HuH-7.5 (cell line): ENCODE data around the gene THUMPD1.
"Not testable (repeated sequence)": the region's sequence is repeated elsewhere in the genome, so short reads cannot be mapped to it uniquely, and the experiment has no call there.

ENCODE experiments used
- DNase-seq: peaks from one replicate; pipeline ENCODE4 v3.0.0; 2011; ENCODE audit warnings: low spot score

The THUMPD1 gene, protein sequence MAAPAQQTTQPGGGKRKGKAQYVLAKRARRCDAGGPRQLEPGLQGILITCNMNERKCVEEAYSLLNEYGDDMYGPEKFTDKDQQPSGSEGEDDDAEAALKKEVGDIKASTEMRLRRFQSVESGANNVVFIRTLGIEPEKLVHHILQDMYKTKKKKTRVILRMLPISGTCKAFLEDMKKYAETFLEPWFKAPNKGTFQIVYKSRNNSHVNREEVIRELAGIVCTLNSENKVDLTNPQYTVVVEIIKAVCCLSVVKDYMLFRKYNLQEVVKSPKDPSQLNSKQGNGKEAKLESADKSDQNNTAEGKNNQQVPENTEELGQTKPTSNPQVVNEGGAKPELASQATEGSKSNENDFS

DNA sequence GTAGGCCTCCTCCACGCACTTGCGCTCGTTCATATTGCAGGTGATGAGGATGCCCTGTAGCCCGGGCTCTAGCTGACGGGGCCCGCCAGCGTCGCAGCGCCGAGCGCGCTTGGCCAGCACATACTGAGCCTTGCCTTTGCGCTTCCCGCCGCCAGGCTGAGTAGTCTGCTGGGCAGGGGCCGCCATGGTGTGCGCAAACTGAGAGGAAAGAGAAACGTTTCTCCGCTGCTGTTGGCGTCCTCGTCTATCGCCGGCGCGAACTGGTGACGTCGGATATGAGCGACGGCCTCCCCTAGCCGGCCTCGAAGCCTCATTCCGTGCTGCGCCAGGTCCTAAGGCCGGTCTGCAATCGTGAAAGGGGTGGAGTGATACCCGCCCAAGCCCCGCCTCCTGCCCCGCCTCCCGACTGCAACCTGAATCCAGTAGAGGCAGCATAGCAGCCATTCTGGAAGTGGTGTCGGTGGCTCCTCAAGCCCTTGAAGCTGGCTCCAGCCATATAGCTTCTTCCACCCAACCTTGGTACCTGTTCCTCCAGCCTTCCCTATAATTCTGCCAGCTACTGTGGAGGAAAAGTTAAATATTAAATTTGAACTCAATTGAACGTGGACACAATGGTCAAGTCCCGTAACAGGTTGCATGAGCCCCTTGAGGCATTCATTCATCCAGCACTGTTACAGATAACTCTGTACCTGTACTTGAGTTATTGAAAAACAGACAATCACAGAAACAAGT is at the start of gene THUMPD1:
Gene THUMPD1 (minus strand): TSS at position 265 of the 732 bp plus-strand sequence. CDS start 79 bp downstream, at position 186.
- peak; percentile 77 for DNase-seq

DNA sequence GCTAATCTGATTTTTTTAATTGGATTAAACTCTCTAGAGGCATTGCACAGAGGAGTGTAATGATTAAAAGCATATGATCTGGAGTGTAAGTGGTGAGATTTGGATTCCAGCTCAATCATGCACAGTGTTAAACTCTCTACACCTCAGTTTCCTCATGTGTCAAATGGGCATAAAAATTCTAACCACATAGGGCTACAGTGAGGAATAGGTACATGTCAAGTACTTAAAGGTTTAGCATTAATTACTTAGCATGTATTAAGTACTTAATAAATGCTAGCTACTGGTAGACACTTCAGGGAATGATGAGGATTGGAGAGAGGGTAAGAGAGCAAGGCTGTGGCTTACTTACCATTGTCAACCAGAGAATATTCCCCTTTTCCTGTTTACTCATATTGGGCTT is 47.5 kb upstream of the THUMPD1 start:
- DNase-seq: no peak

- no peak for DNase-seq
These were observed 42.6 kb upstream of the THUMPD1 start for GRCh38 chr16:20784204-20784603.

DNA sequence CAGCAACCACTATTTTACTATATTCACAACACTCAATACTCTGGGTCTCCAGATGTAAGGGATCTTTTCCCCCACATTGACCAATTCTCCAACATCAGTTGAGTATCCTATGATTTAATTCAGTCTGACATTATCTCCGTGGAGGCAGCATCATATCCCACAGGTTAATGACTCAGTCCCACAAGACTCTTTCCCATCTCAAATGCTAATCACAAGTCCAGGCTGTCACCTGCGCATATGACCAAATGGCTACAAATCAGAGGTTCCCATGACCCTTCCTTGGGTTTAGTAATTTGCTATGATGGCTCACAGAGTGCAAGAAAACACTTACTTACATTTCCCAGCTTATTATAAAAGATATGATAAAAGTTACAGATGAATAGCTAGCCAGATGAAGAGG is 40.9 kb upstream of the THUMPD1 start:
- DNase-seq: no peak

GRCh38 chr16:20781697-20782096 is 40.1 kb upstream of the THUMPD1 start:
- DNase-seq: no peak

DNA sequence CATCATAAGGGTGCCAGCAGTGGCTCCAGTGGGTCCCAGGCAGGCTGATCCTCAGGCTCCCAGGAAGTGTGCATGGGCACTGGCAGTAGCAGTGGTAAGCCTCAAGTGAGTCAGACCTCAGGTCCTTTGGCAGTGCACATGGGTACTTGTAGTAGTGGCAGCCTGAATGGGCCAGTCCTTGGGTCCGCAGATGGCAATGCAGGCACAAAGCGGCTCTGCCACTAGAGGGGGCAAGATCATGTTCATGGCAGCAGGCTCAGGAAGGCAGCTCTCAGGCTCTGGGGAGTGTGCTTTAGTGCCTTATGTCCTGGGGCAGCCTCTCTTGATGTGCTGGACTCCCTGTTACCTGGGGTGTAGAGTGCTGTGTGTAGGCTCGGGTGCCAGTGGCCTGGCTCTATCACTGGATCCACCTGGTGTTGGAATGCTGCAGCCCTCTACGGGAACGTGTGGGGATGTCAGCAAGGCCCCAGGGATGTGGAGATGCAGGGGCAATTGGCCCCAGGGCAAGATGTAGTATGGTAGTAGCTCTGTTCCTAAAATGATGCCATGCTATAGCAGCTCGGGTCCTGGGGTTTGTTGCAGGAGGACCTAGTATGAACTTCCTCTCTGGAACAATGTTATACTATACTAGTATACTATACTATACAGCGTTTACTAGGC is 33.2 kb upstream of the THUMPD1 start:
- DNase-seq: peak; percentile 33

DNA sequence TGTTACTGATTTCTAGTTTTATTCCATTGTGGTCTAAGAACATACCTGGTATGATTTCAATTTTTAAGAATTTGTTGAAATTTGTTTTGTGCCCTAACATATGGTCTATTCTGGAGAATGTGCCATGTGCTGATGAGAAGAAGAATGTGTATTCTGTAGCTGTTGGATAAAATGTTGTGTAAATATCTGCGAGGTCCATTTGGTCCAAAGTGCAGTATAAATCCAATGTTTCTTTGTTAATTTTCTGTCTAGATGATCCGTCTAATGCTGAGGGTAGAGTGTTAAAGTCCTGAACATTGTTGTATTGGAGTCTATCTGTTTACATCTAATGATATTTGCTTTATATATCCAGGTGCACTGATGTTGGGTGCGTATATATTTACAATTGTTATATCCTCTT is 32.1 kb upstream of the THUMPD1 start:
- no peak for DNase-seq

DNA sequence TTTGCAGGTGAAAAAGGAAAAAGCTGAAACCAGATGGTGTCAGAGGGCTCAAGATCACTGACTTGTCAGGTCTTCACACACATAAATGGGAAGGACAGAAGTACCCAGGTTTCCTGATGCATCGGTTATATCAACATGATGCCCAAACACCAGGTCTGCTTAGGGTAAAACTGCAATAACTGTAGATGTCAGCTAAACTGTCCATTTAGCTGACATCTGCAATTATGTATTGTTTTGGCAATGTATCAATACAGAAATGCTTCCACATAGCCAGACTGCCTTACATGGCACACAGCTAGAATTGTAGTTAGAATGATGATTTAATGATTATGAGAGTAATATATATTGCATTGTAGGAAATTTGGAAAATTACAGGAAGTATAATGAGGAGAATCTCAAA is 27.2 kb upstream of the THUMPD1 start:
- no peak for DNase-seq

GRCh38 chr16:20768121-20768520 is 26.5 kb upstream of the THUMPD1 start:
- no peak for DNase-seq

DNA sequence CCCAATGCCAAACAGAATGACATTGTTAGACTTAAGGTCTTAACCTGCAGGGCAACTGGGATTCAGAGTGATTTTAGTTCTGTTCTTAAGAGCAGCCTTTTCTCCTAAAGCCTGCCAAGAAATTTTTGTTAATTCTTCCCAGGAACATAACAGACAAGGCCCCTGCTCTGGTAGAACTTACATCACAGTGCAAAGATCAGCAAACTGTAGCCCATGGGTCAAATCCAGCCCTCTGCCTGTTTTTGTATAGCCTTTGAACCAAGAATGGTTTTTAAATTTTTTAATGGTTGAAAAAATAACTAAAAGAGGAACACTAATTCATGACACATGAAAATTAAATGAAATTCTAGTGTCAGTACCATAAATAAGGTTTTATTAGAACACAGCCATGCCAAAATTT is 26.0 kb upstream of the THUMPD1 start:
- DNase-seq: no peak

DNA sequence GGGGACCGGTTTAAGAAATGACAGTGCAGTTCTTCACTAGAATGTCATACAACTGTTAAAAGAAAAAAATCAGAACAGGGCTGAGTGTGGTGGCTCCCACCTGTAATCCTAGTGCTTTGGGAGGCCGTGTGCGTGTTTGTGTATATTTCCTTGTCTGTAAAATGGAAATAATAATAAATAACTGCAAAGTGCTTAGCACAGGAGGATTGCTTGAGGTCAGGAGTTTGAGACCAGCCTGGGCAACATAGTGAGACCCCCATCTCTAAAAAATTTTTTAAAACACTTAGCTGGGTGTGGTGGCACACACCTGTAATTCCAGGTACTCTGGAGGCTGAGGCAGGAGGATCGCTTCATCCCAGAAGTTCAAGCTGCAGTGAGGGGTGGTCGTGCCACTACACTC is 24.7 kb upstream of the THUMPD1 start:
- no peak for DNase-seq

DNA sequence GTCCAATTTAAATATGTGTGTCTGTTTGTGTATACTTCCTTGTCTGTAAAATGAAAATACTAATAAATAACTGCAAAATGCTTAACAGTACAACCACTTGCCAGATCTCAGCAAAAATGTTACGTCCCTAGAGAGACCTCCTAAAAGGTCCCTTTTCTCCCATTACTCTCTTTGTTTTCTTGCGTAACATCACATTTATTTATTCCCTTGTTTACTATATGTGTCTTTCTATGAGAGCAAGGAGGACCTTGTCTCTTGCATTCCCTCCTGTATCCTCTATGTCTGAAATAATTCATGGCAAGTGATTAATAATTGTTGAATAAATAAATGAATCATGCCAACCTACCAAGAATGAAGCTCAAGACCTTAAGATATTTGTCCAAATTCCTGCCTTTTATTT is 24.1 kb upstream of the THUMPD1 start:
- DNase-seq: no peak

GRCh38 chr16:20764448-20764847 is 22.8 kb upstream of the THUMPD1 start:
- not testable (repeated sequence) for DNase-seq

DNA sequence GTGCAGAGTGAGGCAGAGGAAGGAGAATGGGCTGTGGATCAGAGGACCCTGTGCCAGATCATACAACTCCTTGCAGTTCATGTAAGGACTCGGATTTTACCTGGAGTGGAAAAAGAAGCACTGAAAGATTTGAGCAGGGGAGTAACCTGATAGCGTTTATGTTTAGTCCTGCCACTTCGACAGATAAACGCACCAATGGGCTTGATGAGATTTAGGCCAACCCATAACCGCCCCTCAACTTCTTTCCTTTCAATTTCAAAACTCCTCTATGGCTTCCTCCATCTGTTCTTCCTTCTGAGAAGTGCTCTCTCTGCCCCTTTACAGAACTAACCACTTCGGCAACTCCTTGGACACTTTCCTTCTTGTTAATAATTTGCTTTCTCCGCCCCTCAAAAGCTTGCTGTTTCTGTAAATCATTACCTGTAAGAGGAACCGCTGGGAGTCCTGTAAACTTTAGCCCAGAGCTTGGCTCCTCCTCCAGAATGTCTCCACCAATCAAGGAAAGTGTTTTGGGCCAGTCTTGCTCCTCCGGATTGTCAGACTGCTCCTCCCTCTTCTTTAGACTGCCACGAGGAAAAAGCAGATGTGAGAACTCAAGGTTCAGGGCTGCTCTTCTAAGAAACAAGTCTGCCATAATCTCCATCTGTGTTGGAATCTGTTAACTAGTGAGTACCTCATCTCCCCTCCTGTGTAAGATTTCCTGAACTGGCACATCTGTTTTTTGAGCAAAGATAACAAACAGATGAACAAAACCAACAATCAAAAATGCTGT is 22.0 kb upstream of the THUMPD1 start, which contains the start of gene ACSM3:
Gene ACSM3 (plus strand): TSS at position 554 of the 772 bp plus-strand sequence. CDS start 6,021 bp downstream, outside the sequence.
- DNase-seq: peak; percentile 47

- DNase-seq: no peak
These were observed 20.9 kb upstream of the THUMPD1 start for GRCh38 chr16:20762404-20763123.

GRCh38 chr16:20761175-20761574 is 19.6 kb upstream of the THUMPD1 start:
- DNase-seq: no peak

GRCh38 chr16:20760346-20760745 is 18.7 kb upstream of the THUMPD1 start:
- DNase-seq: no peak

DNA sequence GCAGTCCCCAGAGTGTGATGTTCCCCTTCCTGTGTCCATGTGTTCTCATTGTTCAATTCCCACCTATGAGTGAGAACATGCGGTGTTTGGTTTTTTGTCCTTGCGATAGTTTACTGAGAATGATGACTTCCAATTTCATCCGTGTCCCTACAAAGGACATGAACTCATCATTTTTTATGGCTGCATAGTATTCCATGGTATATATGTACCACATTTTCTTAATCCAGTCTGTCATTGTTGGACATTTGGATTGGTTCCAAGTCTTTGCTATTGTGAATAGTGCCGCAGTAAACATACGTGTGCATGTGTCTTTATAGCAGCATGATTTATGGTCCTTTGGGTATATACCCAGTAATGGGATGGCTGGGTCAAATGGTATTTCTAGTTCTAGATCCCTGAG is 14.2 kb upstream of the THUMPD1 start:
- not testable (repeated sequence) for DNase-seq

- DNase-seq: no peak
These were observed 13.6 kb upstream of the THUMPD1 start for GRCh38 chr16:20755238-20755637.

- DNase-seq: no peak
These were observed 12.1 kb upstream of the THUMPD1 start for GRCh38 chr16:20753727-20754126.

DNA sequence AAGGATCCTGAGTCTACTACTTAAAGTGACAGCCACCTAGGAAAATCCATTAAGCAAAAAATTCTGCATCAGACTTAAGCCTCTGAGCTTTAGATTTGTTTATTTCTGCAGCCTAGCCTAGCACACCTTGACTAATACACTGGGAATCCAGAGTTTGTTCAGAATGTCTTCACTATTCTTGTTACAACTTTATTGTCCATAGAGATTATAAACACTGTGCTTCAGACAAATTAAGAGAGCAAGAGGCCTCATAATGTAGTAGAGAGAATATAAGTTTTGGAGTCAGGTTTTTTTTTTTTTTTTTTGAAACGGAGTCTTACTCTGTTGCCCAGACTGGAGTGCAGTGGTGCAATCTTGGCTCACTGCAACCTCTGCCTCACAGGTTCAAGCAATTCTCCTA is 8.9 kb upstream of the THUMPD1 start:
- DNase-seq: no peak
